Skeletal muscle satellite cell (primary cell): Measurements from ENCODE around the gene IQCE.

Experiments
- H3K27me3 ChIP-seq: 2 replicates; pipeline ENCODE4 v1.7.0; 2013; ENCODE audit warnings: low read length; ENCODE audit not compliant: control insufficient read depth, insufficient read depth
- H3K36me3 ChIP-seq: 2 replicates; pipeline ENCODE4 v1.7.0; 2013; ENCODE audit warnings: mild to moderate bottlenecking, control low read depth, low read length; ENCODE audit not compliant: insufficient read depth
- H3K4me1 ChIP-seq: 2 replicates; pipeline ENCODE4 v1.7.0; 2013; ENCODE audit warnings: low read length; ENCODE audit not compliant: control insufficient read depth, insufficient read depth
- H3K4me2 ChIP-seq: 2 replicates; pipeline ENCODE4 v1.7.0; 2013; ENCODE audit warnings: mild to moderate bottlenecking, low read length
- H3K4me3 ChIP-seq: 2 replicates; pipeline ENCODE4 v1.7.0; 2013; ENCODE audit warnings: low read length
- H3K9ac ChIP-seq: 2 replicates; pipeline ENCODE4 v1.7.0; 2013; ENCODE audit warnings: mild to moderate bottlenecking, low read depth, low read length, moderate library complexity
- H3K9me3 ChIP-seq: replicated peaks from 2 replicates; pipeline ENCODE4 v1.7.0; 2013; ENCODE audit warnings: mild to moderate bottlenecking, control low read depth, low read length

IQCE gene

DNA sequence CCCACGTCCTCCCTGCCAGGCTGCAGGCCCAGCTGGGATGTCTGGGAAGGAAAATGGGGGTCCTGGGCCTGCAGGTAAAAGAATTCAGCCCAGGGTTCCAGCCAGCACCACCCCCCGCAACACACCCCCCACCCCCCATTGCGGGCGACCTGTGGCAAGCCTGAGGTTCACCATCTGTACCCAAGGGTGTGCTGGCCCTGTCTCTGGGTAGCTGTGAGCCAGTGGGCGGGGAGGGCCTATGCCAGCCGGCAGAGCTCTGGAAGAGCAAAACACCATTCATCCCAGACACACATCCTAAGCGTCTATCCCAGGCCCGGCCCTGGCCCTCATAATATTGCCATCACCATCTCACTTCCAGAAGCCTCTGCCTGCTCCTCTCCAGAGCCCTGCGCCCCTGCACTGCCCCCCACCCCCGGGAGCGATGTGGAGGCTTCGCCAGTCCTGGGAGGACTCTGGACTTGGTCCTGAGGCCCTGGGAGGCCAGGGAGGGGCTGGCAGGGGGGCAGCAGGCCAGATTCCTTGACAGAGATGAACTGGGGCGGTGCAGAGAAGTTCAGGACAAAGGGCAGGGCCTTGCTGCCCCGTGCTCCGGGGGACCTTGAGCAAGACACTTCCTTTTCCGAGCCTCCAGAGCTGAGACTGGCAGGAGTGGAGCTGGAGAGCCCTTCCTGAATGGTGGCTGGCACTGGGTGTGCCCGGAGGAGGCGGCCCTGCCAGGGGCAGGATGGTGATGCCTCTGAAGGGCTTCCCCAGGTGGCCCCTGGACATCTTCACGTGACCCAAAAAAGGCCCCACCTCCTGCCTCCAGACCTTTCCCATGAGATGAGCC, 64.3 kb downstream of the IQCE start:
- Histone ChIP-seq H3K4me3 (no peak overlapping the region), H3K36me3 (no peaks in the 10 kb centered on the region), H3K9ac (no peak overlapping the region), H3K9me3 (no peaks in the 10 kb centered on the region), H3K4me1 (peaks cover 27% of the 10 kb centered on the region), H3K27me3 (no peaks in the 10 kb centered on the region), H3K4me2 (no peak overlapping the region)

DNA sequence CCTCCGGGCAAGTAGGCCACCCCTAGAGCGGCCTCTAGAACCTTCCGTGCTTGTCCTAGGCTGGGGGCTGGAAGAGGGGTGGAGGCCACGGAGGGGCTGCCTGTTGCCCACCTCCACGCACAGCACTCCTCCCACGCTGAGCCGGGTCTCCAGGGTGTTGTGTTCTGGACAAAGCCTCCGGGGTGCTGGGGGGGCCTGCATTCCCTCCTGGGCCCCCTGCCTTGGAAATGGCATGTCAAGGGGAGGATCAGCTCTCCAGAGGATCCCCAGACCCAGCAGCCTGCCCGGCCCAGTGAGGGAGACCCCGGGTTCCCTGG, 64.9 kb downstream of the IQCE start:
- Histone ChIP-seq H3K4me1 (peaks cover 22% of the 10 kb centered on the region), H3K4me2 (no peak overlapping the region), H3K27me3 (no peaks in the 10 kb centered on the region), H3K9ac (no peak overlapping the region), H3K4me3 (no peak overlapping the region), H3K9me3 (no peaks in the 10 kb centered on the region), H3K36me3 (no peaks in the 10 kb centered on the region)

DNA sequence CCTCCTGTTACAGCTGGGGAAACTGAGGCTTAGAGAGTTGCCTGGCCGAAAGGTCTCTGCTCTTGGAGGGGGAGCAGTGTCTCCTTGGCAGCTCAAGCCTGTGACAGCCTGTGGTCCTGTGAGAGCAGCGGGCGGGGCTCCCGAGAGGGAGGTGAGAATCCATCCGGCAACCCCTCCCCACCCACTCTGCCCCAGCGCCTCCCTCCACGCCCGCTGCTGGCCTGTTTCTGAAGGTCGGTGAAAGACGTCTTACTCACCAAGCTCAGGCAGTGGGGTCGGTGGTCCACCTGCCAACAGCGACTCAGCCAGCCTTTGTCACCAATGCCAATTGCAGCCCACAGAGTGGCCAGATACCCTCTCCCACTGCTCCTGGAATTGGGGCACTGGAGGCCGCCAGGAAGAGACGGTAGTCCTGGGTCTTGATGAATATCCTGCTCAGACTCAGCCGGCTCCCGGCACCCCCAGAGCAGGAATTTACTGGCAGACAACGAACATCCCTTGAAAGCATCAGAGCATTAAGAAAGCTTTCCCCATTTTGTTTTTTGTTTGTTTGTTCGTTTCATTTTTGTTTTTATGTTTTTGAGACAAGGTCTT, 65.6 kb downstream of the IQCE start:
- Histone ChIP-seq H3K36me3 (no peaks in the 10 kb centered on the region), H3K9me3 (no peaks in the 10 kb centered on the region), H3K4me3 (no peak overlapping the region)

DNA sequence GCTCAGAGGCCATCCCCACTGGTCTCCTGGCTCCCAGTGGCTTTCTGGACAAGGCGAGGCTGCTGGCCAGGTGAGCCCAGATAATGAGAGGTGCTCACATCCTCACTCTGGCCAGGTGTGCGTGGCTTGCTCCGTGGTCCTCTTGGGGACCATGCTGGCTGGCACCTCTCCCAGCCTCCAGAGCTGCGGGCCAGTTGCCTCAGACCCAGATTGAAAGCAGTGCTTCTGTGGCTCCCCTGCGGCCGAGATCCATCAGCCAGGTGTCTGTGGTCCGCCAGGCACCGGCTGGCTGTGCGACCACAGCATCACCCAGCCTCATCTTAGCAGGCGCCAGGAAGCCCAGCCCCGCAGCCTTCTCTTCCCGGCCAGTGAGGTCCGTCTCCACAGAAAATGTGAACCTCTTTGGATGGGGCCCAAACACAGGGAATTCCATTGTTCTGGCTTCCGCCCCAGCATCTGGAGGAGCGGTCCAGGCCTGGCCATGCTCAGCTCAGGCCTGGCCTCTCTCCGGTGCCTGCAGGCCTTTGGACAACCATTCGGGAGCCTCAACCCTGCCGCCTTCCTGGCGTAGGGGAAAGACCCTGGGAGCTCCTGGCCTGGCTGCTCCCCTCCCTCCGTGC, 67.8 kb downstream of the IQCE start:
- no peak overlapping the region for H3K9ac ChIP-seq
- H3K4me3 ChIP-seq: no peak overlapping the region
- no peaks in the 10 kb centered on the region for H3K9me3 ChIP-seq
- H3K36me3 ChIP-seq: no peaks in the 10 kb centered on the region
- H3K4me1 ChIP-seq: peaks cover 26% of the 10 kb centered on the region
- no peak overlapping the region for H3K4me2 ChIP-seq
- H3K27me3 ChIP-seq: no peaks in the 10 kb centered on the region

More for the DNA sequence above, 65.6 kb downstream of the IQCE start:
- Histone ChIP-seq H3K27me3 (no peaks in the 10 kb centered on the region), H3K4me2 (no peak overlapping the region), H3K9ac (no peak overlapping the region), H3K4me1 (peaks cover 19% of the 10 kb centered on the region)

DNA sequence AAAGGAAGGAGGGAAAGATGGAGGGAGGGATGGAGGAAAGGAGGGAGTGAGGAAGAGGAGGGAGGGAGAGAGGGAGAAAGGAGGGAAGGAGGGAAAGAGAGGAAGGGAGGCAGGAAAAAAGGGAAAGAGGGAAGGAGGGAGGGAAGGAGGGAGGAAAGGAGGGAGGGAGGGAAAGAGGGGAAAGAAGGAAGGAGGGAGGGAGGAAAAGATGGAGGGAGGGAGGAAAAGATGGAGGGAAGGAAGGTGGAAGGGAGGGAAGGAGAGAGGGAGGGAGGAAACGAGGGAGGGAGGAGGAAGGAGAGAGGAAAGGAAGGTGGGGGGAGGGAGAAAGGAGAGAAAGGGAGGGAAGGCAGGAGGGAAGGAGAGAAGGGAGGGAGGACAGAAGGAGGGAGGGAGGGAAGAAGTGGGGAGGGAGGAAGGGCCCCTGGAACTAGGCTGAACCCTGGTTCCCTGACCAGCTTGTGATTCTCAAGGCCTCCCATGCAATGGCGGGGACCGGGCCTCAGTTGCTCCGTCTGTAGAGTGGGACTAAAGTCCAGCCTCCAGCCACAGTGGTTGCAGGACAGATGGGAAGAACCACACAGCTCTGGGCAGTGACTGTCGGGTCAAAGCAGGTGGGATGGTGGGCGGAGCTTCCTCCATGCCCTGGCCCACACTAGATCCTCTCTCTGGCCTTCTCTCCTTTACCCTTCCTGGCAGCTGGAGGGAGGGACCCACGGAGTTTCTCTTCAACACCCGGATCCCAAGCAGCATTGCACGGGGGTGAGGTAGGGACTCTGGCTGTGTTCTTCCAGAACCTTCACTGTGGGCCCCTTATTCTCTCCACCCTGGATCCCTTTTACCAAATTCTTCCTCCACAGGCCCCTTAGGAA, 68.7 kb downstream of the IQCE start:
- H3K9ac ChIP-seq: no peak overlapping the region
- H3K4me1 ChIP-seq: peaks cover 26% of the 10 kb centered on the region
- H3K4me2 ChIP-seq: no peak overlapping the region

GRCh38 chr7:2628130-2628482, 69.3 kb downstream of the IQCE start:
- Histone ChIP-seq H3K9me3 (no peaks in the 10 kb centered on the region), H3K4me3 (no peak overlapping the region), H3K36me3 (no peaks in the 10 kb centered on the region), H3K4me1 (peaks cover 29% of the 10 kb centered on the region), H3K9ac (no peak overlapping the region), H3K4me2 (no peak overlapping the region), H3K27me3 (no peaks in the 10 kb centered on the region)

More for the DNA sequence above, 68.7 kb downstream of the IQCE start:
- Histone ChIP-seq H3K27me3 (no peaks in the 10 kb centered on the region), H3K4me3 (no peak overlapping the region), H3K9me3 (no peaks in the 10 kb centered on the region), H3K36me3 (no peaks in the 10 kb centered on the region)

GRCh38 chr7:2628891-2629290, 70.1 kb downstream of the IQCE start:
- no peaks in the 10 kb centered on the region for H3K27me3 ChIP-seq
- H3K9ac ChIP-seq: no peak overlapping the region
- H3K36me3 ChIP-seq: no peaks in the 10 kb centered on the region
- peaks cover 37% of the 10 kb centered on the region for H3K4me1 ChIP-seq
- no peak overlapping the region for H3K4me2 ChIP-seq
- H3K9me3 ChIP-seq: no peaks in the 10 kb centered on the region
- no peak overlapping the region for H3K4me3 ChIP-seq

DNA sequence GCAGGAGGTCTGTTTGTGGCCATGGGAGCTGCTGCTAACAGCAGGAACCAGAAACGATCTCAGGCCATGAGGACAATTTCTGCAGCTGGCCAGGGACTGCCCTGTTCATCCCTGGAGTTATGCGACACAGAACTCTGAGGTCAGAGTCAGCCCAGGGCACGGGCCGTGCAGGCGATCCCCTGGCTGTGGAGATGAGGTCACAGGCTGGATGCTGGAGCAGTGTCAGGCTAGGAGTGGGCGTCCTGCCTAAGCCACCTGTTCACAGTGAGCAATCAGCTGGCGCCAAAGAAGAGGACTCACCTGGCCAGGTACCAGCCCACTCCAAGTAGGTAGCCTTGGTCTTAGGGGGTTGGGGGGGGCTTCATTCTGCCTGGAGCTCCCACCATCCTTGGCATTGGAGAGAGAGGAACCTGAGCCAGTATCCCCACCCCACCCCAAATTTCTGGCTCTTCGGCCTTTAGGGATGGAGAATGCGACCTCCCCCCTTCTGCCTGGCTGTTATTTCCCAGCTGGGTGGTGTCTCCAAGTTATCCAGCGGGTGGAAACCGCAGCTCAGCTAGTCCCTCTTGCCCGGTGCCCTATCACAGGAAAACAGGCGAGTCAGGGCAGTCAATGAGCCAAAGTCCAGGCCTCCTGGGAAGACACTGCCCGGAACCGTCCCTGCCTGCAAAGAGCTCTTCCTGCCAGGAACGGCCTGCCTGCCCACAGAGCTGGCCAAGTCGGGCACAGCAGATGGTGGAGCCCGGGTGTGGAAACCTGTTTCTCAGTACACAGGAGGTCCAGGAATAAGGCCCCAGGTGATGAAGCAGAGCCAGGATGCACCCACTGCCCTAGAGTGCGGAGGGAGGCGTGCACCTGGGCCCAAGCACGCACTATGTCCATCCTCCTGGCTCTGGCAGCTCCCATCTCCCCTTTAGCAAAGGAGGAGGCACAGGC, 71.2 kb downstream of the IQCE start:
- no peaks in the 10 kb centered on the region for H3K9me3 ChIP-seq
- H3K36me3 ChIP-seq: no peaks in the 10 kb centered on the region
- no peak overlapping the region for H3K4me3 ChIP-seq
- H3K4me1 ChIP-seq: peaks cover 38% of the 10 kb centered on the region
- no peaks in the 10 kb centered on the region for H3K27me3 ChIP-seq
- no peak overlapping the region for H3K9ac ChIP-seq
- no peak overlapping the region for H3K4me2 ChIP-seq

GRCh38 chr7:2631946-2632732, 73.4 kb downstream of the IQCE start, which contains the start of gene TTYH3:
Gene TTYH3, plus strand, starts transcription at chr7:2631986. Its CDS starts 170 bp downstream, at chr7:2632156.
- Histone ChIP-seq H3K4me1 (peaks cover 46% of the 10 kb centered on the region), H3K36me3 (peaks cover 3% of the 10 kb centered on the region)

More at GRCh38 chr7:2631946-2632732, 73.4 kb downstream of the IQCE start, which contains the start of gene TTYH3:
- Histone ChIP-seq H3K9me3 (no peaks in the 10 kb centered on the region), H3K9ac (peak within 1 kb of the TSS; percentile 89), H3K27me3 (no peaks in the 10 kb centered on the region), H3K4me2 (peak within 1 kb of the TSS; percentile 99), H3K4me3 (peak within 1 kb of the TSS; percentile 92)
